NT2/D1 (cell line): ENCODE results near the gene EPB41L1.

Experiments used
- DNase-seq: peaks from one replicate; pipeline ENCODE4 v3.0.0-alpha.2; 2011; ENCODE audit warnings: low read depth, low spot score
- H3K27me3 ChIP-seq: 2 replicates; pipeline ENCODE4 v1.6.0; 2011; ENCODE audit warnings: mild to moderate bottlenecking; ENCODE audit not compliant: insufficient read length, insufficient read depth
- H3K36me3 ChIP-seq: 2 replicates; pipeline ENCODE4 v1.6.1; 2011; ENCODE audit warnings: mild to moderate bottlenecking, low read length, mixed read lengths; ENCODE audit not compliant: insufficient read depth, insufficient read length
- H3K4me1 ChIP-seq: 2 replicates; pipeline ENCODE4 v1.5.1; 2011; ENCODE audit not compliant: insufficient read depth, insufficient read length
- H3K4me3 ChIP-seq: 2 replicates; pipeline ENCODE4 v1.5.1; 2011; ENCODE audit warnings: low read depth; ENCODE audit not compliant: insufficient read length
- H3K9ac ChIP-seq: 2 replicates; pipeline ENCODE4 v1.6.0; 2011; ENCODE audit warnings: low read depth; ENCODE audit not compliant: insufficient read length
- H3K9me3 ChIP-seq: 2 replicates; pipeline ENCODE4 v1.5.1; 2011; ENCODE audit warnings: mild to moderate bottlenecking, low read length; ENCODE audit not compliant: insufficient read depth
- SUZ12 ChIP-seq: IDR thresholded peaks from 2 replicates; pipeline ENCODE4 v1.6.1; 2011; ENCODE audit not compliant: insufficient read length, insufficient read depth; ENCODE audit errors: extremely low read depth
- YY1 ChIP-seq: IDR thresholded peaks from 2 replicates; pipeline ENCODE4 v1.6.1; 2011; ENCODE audit not compliant: insufficient read length, insufficient read depth
- ZNF274 ChIP-seq: IDR thresholded peaks from 2 replicates; pipeline ENCODE4 v1.6.1; 2011; ENCODE audit warnings: mild to moderate bottlenecking, low read depth, low read length

EPB41L1 gene

GRCh38 chr20:36261389-36262105, 107.0 kb downstream of the EPB41L1 start:
- peaks cover 11% of the 10 kb centered on the region for H3K4me1 ChIP-seq

GRCh38 chr20:36262440-36262839, 107.9 kb downstream of the EPB41L1 start:
- Histone ChIP-seq H3K4me1 (peaks cover 16% of the 10 kb centered on the region), H3K4me3 (no peak overlapping the region), H3K27me3 (no peaks in the 10 kb centered on the region), H3K36me3 (no peaks in the 10 kb centered on the region), H3K9ac (no peak overlapping the region), H3K9me3 (no peaks in the 10 kb centered on the region)
- no peak for TF ChIP-seq SUZ12
- TF ChIP-seq ZNF274 = no peak
- TF ChIP-seq YY1 = no peak
- DNase-seq = no peak

More at GRCh38 chr20:36261389-36262105, 107.0 kb downstream of the EPB41L1 start:
- TF ChIP-seq ZNF274 (no peak), SUZ12 (no peak), YY1 (no peak)
- DNase-seq = no peak
- Histone ChIP-seq H3K9ac (no peak overlapping the region), H3K9me3 (no peaks in the 10 kb centered on the region), H3K36me3 (peaks cover 8% of the 10 kb centered on the region), H3K4me3 (no peak overlapping the region), H3K27me3 (no peaks in the 10 kb centered on the region)

- no peaks in the 10 kb centered on the region for H3K27me3 ChIP-seq
- H3K4me3 ChIP-seq = no peak overlapping the region
- no peak for TF ChIP-seq SUZ12
- no peak for TF ChIP-seq YY1
- TF ChIP-seq ZNF274 = no peak
- no peak for DNase-seq
- H3K4me1 ChIP-seq = peaks cover 16% of the 10 kb centered on the region
- no peaks in the 10 kb centered on the region for H3K36me3 ChIP-seq
- H3K9me3 ChIP-seq = no peaks in the 10 kb centered on the region
- H3K9ac ChIP-seq = no peak overlapping the region
Measured at GRCh38 chr20:36264426-36265246, 110.1 kb downstream of the EPB41L1 start.

GRCh38 chr20:36266189-36266588, 111.6 kb downstream of the EPB41L1 start:
- Histone ChIP-seq H3K36me3 (no peaks in the 10 kb centered on the region), H3K4me3 (no peak overlapping the region), H3K4me1 (peaks cover 15% of the 10 kb centered on the region), H3K9me3 (no peaks in the 10 kb centered on the region), H3K27me3 (no peaks in the 10 kb centered on the region), H3K9ac (no peak overlapping the region)
- DNase-seq = no peak
- TF ChIP-seq ZNF274 (no peak), SUZ12 (no peak), YY1 (no peak)

- H3K27me3 ChIP-seq = no peaks in the 10 kb centered on the region
- no peaks in the 10 kb centered on the region for H3K9me3 ChIP-seq
- TF ChIP-seq ZNF274 (no peak), SUZ12 (no peak)
- H3K36me3 ChIP-seq = no peaks in the 10 kb centered on the region
- DNase-seq = no peak
- H3K4me3 ChIP-seq = no peak overlapping the region
- H3K9ac ChIP-seq = no peak overlapping the region
- H3K4me1 ChIP-seq = peaks cover 21% of the 10 kb centered on the region
Measured at GRCh38 chr20:36267605-36268381, 113.3 kb downstream of the EPB41L1 start.

- Histone ChIP-seq H3K9me3 (no peaks in the 10 kb centered on the region), H3K9ac (no peak overlapping the region), H3K4me1 (peaks cover 23% of the 10 kb centered on the region), H3K27me3 (no peaks in the 10 kb centered on the region), H3K4me3 (no peak overlapping the region), H3K36me3 (no peaks in the 10 kb centered on the region)
- no peak for TF ChIP-seq SUZ12
- TF ChIP-seq ZNF274 = no peak
- TF ChIP-seq YY1 = no peak
- DNase-seq = no peak
Measured at GRCh38 chr20:36268440-36269342, 114.2 kb downstream of the EPB41L1 start.
